Stimulated activated naive CD8-positive, alpha-beta T cell treated with anti-CD3 and anti-CD28 coated beads, Interleukin-15, Interleukin-2, amounts not matched to agents 100 ng/mL and 50 ng/mL, for 24 hours (primary cell): ENCODE results near the gene SH3RF3.

Experiments used
- H3K27ac Mint-ChIP-seq: one replicate; pipeline ENCODE4 v1.8.0; 2021; ENCODE audit warnings: mild to moderate bottlenecking, mixed read lengths
- H3K27me3 Mint-ChIP-seq: one replicate; pipeline ENCODE4 v1.8.0; 2021; ENCODE audit warnings: mixed read lengths
- H3K36me3 Mint-ChIP-seq: one replicate; pipeline ENCODE4 v1.8.0; 2021; ENCODE audit warnings: low read depth, mixed read lengths
- H3K4me1 Mint-ChIP-seq: one replicate; pipeline ENCODE4 v1.8.0; 2021; ENCODE audit warnings: low read depth, mixed read lengths
- H3K4me3 Mint-ChIP-seq: one replicate; pipeline ENCODE4 v1.8.0; 2021; ENCODE audit warnings: mild to moderate bottlenecking, mixed read lengths
- H3K9me3 Mint-ChIP-seq: one replicate; pipeline ENCODE4 v1.8.0; 2021; ENCODE audit warnings: mixed read lengths

The SH3RF3 gene

GRCh38 chr2:109242210-109242653, 113.2 kb downstream of the SH3RF3 start:
- no peaks in the 10 kb centered on the region for H3K9me3 Mint-ChIP-seq
- no peaks in the 10 kb centered on the region for H3K36me3 Mint-ChIP-seq
- no peak overlapping the region for H3K4me3 Mint-ChIP-seq
- H3K27ac Mint-ChIP-seq, result no peak overlapping the region
- H3K4me1 Mint-ChIP-seq, result peaks cover 17% of the 10 kb centered on the region
- no peaks in the 10 kb centered on the region for H3K27me3 Mint-ChIP-seq

DNA sequence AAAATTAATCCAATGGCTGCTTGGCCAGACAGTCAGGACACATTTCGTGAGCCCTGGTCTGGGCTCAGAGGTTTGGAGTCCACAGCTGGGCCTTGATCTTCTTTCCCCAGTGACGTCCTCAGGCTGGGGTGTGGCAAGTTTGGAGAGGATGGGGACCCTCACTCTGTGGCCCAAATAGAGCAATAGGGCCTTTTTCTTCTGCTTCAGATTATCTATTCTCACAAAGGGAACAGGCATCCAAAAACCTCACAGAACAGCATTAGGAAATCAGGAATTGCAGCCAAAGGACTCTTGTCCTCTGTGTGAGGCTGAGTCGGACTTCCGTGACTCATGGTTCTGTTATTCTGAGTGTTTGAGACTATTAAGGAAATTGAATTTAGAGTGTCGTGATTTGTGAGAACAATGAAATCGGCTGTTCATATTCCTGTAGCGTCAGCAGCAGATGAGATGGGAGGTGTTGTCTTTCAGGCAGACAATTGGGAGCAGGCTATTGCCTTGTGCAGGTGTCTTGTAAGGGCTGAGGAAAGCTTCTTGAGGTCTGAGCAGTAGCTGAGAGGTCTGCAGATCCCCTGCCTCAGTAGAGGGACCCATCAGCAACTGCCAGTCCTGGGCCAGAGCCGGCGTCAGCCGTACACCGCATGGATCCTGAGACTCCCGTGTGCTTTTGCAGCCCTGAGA, 113.8 kb downstream of the SH3RF3 start:
- Mint-ChIP-seq H3K9me3 (no peaks in the 10 kb centered on the region), H3K27ac (no peak overlapping the region), H3K27me3 (no peaks in the 10 kb centered on the region), H3K4me1 (peaks cover 17% of the 10 kb centered on the region), H3K36me3 (no peaks in the 10 kb centered on the region), H3K4me3 (no peak overlapping the region)

DNA sequence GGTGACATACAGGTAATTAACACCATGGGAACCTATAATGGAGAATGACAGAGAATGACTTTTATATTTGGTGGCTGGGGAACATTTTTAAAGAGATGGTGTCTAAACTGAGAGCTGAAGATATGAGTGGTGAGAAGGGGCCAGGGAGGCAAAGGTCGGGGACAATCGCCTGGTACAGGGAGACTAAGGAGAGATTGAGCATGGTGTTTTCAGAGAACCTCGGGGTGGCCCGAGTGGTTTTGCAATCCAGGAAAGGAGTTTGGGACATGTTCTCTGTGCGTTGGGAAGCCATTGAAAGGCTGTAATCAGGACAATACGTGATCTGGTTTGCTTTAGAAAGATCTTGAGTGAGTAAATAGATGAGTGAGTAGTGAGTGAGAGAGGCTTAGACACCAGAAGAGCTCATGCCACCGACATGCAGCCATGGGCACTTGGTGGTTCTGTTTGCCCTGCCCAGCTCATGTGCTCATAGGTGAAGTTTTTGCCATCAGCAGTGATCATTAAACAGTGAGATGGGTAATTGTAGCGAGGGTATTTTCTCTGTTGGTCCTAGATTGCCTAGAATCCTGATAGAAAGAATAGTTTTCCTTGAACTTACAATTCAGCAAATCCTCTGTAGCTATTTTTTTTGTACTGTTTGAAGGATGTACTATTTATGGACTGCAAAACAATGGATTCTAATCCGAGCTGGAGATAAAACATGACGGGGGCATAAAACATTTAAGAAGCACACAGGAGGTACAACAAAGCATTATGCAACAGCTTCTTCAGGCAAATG, 114.7 kb downstream of the SH3RF3 start:
- no peaks in the 10 kb centered on the region for H3K9me3 Mint-ChIP-seq
- H3K4me3 Mint-ChIP-seq, result no peak overlapping the region
- H3K27me3 Mint-ChIP-seq, result no peaks in the 10 kb centered on the region
- H3K36me3 Mint-ChIP-seq, result no peaks in the 10 kb centered on the region
- H3K27ac Mint-ChIP-seq, result no peak overlapping the region
- peaks cover 12% of the 10 kb centered on the region for H3K4me1 Mint-ChIP-seq

GRCh38 chr2:109244304-109244582, 115.2 kb downstream of the SH3RF3 start:
- H3K9me3 Mint-ChIP-seq, result no peaks in the 10 kb centered on the region
- no peak overlapping the region for H3K27ac Mint-ChIP-seq
- no peak overlapping the region for H3K4me3 Mint-ChIP-seq
- H3K27me3 Mint-ChIP-seq, result no peaks in the 10 kb centered on the region
- H3K4me1 Mint-ChIP-seq, result peaks cover 7% of the 10 kb centered on the region
- no peaks in the 10 kb centered on the region for H3K36me3 Mint-ChIP-seq

- no peaks in the 10 kb centered on the region for H3K9me3 Mint-ChIP-seq
- H3K27me3 Mint-ChIP-seq, result no peaks in the 10 kb centered on the region
- peaks cover 5% of the 10 kb centered on the region for H3K4me1 Mint-ChIP-seq
- H3K27ac Mint-ChIP-seq, result no peak overlapping the region
- no peak overlapping the region for H3K4me3 Mint-ChIP-seq
- no peaks in the 10 kb centered on the region for H3K36me3 Mint-ChIP-seq
These were observed 115.9 kb downstream of the SH3RF3 start for GRCh38 chr2:109244750-109245382.

- Mint-ChIP-seq H3K27me3 (no peaks in the 10 kb centered on the region), H3K4me3 (no peak overlapping the region), H3K27ac (no peak overlapping the region), H3K36me3 (no peaks in the 10 kb centered on the region), H3K4me1 (peaks cover 5% of the 10 kb centered on the region), H3K9me3 (no peaks in the 10 kb centered on the region)
These were observed 117.2 kb downstream of the SH3RF3 start for GRCh38 chr2:109246176-109246575.

DNA sequence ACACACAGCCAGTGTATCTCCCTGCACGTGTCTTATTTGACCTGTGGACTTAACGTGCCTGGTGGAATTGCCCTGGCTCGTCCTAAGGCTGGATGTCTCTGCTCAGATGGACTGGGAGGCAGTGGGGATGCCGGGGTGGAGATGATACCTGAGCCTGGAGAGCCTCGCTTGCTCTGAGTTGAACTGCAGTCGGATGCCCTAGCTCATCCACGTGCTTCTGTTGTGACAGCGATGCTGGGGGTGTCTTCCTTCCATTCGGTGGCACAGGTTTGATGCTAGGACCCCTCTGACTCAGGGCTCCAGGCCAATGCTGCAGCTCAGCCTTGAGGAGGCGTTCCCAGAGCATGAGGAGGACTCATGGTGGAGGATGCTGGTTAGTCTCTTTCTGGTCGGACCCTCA, 117.6 kb downstream of the SH3RF3 start:
- Mint-ChIP-seq H3K9me3 (no peaks in the 10 kb centered on the region), H3K36me3 (no peaks in the 10 kb centered on the region), H3K4me1 (peaks cover 5% of the 10 kb centered on the region), H3K27me3 (no peaks in the 10 kb centered on the region), H3K4me3 (no peak overlapping the region), H3K27ac (no peak overlapping the region)

- Mint-ChIP-seq H3K9me3 (no peaks in the 10 kb centered on the region), H3K4me1 (peaks cover 5% of the 10 kb centered on the region), H3K4me3 (no peak overlapping the region), H3K36me3 (no peaks in the 10 kb centered on the region), H3K27ac (no peak overlapping the region), H3K27me3 (no peaks in the 10 kb centered on the region)
These were observed 118.3 kb downstream of the SH3RF3 start for GRCh38 chr2:109247340-109247739.

DNA sequence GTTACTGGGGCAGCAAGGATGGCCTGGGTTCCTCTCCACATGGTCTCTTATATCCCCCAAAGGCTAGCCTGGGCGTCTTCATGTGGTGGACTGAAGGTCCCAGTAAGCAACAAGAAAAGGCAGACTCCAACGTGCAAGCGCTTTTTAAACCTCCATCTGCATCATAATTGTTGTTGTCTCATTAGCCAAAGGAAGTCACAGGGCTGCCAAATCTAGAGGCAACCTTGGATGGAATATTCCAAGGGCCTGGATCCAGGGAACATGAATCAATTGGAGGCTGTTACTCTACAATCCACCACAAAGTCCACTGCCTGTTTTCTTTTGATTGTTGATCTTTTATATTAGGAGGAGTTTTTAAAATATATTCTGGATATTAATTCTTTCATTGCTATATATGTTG, 118.8 kb downstream of the SH3RF3 start:
- Mint-ChIP-seq H3K27me3 (no peaks in the 10 kb centered on the region), H3K27ac (no peak overlapping the region), H3K36me3 (no peaks in the 10 kb centered on the region), H3K4me1 (peaks cover 5% of the 10 kb centered on the region), H3K4me3 (no peak overlapping the region), H3K9me3 (no peaks in the 10 kb centered on the region)

DNA sequence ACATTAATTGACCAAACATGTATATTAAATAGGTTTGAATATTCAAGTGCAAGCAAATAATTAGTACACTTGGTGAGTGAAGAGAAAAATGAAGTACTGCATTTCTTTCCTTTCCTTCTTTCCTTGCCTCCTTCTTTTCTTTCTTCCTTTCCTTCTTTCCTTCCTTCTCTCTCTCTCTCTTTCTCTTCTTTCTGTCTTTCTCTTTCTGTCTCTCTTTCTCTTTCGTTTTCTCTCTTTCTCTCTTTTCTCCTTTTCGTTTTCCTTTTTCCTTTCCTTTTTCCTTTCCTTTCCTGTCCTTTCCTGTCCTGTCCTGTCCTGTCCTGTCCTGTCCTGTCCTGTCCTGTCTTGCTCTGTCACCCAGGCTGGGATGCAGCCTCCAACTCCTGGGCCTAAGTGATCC, 119.6 kb downstream of the SH3RF3 start:
- H3K27ac Mint-ChIP-seq, result peak overlapping the region; percentile 59
- no peaks in the 10 kb centered on the region for H3K9me3 Mint-ChIP-seq
- H3K36me3 Mint-ChIP-seq, result no peaks in the 10 kb centered on the region
- no peaks in the 10 kb centered on the region for H3K27me3 Mint-ChIP-seq
- peaks cover 5% of the 10 kb centered on the region for H3K4me1 Mint-ChIP-seq
- no peak overlapping the region for H3K4me3 Mint-ChIP-seq

- Mint-ChIP-seq H3K4me3 (no peak overlapping the region), H3K27me3 (no peaks in the 10 kb centered on the region), H3K4me1 (peaks cover 33% of the 10 kb centered on the region), H3K9me3 (no peaks in the 10 kb centered on the region), H3K27ac (no peak overlapping the region), H3K36me3 (no peaks in the 10 kb centered on the region)
These were observed 124.2 kb downstream of the SH3RF3 start for GRCh38 chr2:109253217-109253616.

GRCh38 chr2:109254174-109254904, 125.3 kb downstream of the SH3RF3 start:
- Mint-ChIP-seq H3K4me1 (peaks cover 33% of the 10 kb centered on the region), H3K27me3 (no peaks in the 10 kb centered on the region), H3K36me3 (no peaks in the 10 kb centered on the region), H3K4me3 (no peak overlapping the region), H3K9me3 (no peaks in the 10 kb centered on the region), H3K27ac (no peak overlapping the region)

- Mint-ChIP-seq H3K36me3 (no peaks in the 10 kb centered on the region), H3K9me3 (no peaks in the 10 kb centered on the region), H3K27ac (no peak overlapping the region), H3K4me1 (peaks cover 37% of the 10 kb centered on the region), H3K4me3 (no peak overlapping the region), H3K27me3 (no peaks in the 10 kb centered on the region)
These were observed 126.6 kb downstream of the SH3RF3 start for GRCh38 chr2:109255654-109256053.

DNA sequence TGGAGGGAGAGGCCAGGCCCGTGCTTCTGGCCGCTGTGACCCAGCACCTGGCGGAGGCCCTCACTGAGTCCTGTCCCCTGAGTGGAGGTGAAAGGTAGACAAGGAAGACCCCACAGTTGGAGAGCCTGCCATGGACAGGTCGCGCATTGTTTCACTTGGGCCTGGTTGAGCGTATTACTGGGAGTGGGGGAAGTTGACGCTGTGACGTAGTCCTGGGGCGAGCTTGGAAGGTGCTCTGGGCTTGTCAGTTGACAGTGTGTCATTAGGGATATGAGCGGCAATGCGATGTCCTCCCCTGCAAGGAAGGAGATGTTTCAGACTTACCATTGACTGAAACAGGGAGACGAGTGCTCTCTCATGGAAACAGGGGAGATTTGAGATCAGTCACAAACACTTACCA, 127.1 kb downstream of the SH3RF3 start:
- H3K4me1 Mint-ChIP-seq, result peaks cover 37% of the 10 kb centered on the region
- no peak overlapping the region for H3K27ac Mint-ChIP-seq
- no peaks in the 10 kb centered on the region for H3K27me3 Mint-ChIP-seq
- H3K9me3 Mint-ChIP-seq, result no peaks in the 10 kb centered on the region
- H3K36me3 Mint-ChIP-seq, result no peaks in the 10 kb centered on the region
- no peak overlapping the region for H3K4me3 Mint-ChIP-seq

GRCh38 chr2:109256921-109257320, 127.9 kb downstream of the SH3RF3 start:
- Mint-ChIP-seq H3K27ac (no peak overlapping the region), H3K27me3 (no peaks in the 10 kb centered on the region), H3K36me3 (no peaks in the 10 kb centered on the region), H3K4me1 (peaks cover 37% of the 10 kb centered on the region), H3K9me3 (no peaks in the 10 kb centered on the region), H3K4me3 (no peak overlapping the region)
